Measurements from ENCODE around the gene RAB19.

DNA sequence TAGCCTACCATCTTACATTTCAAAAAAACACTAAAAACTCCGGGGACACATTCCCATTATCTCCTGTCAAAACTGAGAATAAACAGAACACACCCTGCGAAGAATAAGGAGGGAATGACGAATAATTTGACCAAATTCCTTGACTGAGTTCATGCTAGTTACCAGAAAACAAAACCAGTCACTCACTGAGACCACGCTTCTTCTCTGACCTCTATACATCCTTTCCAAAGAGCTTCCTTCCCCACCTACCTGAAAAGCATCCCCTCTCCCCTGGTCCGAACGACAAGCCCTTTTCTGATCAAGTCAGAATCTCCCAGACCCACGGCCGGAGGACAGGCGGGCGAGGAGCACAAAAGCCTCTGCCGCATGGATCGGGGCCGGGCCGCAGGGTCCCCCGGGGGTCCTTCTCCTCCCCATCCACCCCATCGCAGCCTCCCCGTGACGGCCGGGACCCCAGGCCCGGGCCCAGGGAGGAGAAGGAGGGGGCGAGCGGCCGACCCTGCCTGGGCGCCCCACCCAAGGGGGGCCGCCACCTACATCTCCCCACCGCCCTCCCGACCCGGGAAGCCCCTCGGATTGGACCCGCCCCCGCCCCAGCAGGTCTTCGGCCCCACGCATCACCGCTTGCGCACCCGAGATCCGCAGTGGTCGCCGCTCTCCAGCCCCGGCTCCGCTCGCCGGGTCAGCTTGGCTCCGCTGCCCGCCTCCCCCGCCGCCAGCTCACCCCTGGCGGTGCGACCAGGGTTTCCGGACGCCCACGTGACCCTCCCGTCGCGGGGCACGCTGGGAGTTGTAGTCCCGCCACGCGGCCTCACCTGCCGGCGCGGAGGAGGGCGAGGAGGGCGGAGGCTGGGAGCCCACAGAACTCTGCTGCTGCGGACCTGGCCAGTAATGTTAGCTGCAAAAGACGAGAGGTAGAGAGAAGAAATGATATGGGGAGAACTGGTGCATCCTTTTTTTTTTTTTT lies 5.8 kb upstream of the RAB19 start, which contains the start of gene SLC37A3:
- TF ChIP-seq CTCF (IDR thresholded peaks at IDR 0.05; ENCODE audit: low read length), result no peak
- no peak for TF ChIP-seq EZH2 (optimal IDR thresholded peaks at IDR 0.05; ENCODE audit: low read depth, low read length)

Data from MM.1S (cell line).